ENCODE results near the gene LRRD1.
A peak's percentile ranks its signal among the peaks of the same experiment; 100 is the strongest.

LRRD1 gene

DNA sequence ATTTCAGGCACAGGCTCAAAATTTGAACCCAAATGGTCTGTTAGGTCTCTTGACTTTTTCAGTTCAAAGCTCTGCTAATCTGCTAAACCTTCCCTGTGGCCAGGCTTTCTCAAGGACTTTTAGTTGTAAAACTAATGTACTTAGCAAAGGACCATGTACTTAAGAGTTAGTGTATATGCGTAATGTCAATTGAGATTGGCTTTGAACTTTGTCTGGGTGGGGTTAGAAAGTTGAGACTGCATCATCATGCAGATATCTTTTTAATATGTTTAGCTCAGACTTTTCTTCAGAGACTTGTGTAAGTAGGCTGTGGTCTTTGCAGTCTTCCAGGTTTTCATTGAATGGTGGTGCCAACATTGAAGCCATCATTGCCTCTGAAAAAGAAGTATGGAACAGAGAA lies 78.4 kb downstream of the LRRD1 start:
- TF ChIP-seq POLR2AphosphoS5 (IDR thresholded peaks at IDR 0.05; ENCODE audit: low read depth, low read length): no peak
- no peak for TF ChIP-seq TAF1 (IDR thresholded peaks at IDR 0.05; ENCODE audit: borderline replicate concordance, low read depth, low read length)
- TF ChIP-seq POLR2A (IDR thresholded peaks at IDR 0.05; ENCODE audit: low read depth, low read length): no peak

DNA sequence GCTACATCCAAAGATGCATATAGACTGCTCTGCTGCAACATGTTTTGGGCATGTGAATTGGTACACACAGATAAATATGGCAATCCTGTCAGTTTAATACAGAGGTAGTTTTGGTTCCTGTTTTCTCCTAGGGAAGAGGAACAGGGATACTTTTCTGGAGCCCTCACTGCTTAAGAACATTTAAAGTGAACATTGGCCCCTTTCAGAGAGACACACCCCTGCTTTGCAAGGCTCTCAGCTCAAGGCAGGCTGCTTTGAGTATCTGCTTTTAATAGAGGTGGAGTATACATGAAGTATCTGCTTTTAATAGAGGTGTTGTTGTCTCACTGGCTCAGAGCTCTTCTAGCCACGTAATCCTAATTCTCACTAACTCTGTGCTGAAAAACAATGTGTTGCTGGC lies 83.6 kb downstream of the LRRD1 start:
- DNase-seq (ENCODE audit: insufficient read length): no peak
- no peak for FAIRE-seq
- TF ChIP-seq TAF1 (IDR thresholded peaks at IDR 0.05; ENCODE audit: borderline replicate concordance, low read depth, low read length): no peak
- TF ChIP-seq POLR2A (IDR thresholded peaks at IDR 0.05; ENCODE audit: low read depth, low read length): no peak
- TF ChIP-seq POLR2AphosphoS5 (IDR thresholded peaks at IDR 0.05; ENCODE audit: low read depth, low read length): no peak

More for the DNA sequence above, 78.4 kb downstream of the LRRD1 start:
- no peak for DNase-seq (ENCODE audit: insufficient read length)
- peak; percentile 48 for FAIRE-seq
